ENCODE data around the gene TENT5D.

DNA sequence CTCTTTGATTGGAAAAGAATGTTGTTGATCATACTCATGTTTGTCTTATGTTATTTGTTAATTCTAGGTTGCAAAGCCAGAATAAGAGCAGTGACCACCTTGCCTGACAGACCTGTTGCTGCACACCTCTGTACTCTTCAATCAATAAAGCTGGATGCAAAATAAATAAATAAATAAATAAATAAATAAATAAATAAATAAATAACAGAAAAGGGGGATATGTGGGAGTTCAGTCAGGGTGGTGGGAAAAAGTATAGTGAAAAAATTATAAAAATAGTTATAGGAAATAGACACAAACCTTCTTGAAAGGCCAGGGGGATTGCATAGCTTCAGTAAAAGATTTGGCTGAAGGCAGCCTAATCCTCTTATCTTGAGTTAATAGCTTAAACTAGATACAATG, 51.3 kb downstream of the TENT5D start:
- TF ChIP-seq CTCF (IDR thresholded peaks at IDR 0.05) = no peak
- no peak for TF ChIP-seq EP300 (IDR thresholded peaks at IDR 0.05)
- no peak for TF ChIP-seq POLR2A (IDR thresholded peaks at IDR 0.05)
